ENCODE data around the gene MDGA2.

DNA sequence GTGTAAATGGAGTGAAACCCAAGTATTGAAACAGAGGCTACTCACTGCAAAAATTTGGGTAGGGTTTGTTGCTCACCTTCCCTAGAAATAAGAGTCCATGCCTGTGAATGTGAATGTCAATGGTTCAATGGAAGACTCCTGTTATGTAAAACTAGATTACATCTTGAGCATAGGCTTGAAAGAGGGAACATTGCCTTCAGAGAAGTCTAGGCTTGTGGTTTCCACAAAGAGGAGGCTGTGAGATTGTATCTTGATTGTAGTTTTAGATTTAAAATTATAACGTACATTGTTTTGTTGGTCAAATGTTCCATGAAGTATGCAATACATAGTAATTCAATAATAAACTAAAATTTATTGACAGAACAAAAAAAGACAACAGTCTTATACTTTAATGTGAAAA, 610.1 kb downstream of the MDGA2 start:
- TF ChIP-seq, protein P1, sequence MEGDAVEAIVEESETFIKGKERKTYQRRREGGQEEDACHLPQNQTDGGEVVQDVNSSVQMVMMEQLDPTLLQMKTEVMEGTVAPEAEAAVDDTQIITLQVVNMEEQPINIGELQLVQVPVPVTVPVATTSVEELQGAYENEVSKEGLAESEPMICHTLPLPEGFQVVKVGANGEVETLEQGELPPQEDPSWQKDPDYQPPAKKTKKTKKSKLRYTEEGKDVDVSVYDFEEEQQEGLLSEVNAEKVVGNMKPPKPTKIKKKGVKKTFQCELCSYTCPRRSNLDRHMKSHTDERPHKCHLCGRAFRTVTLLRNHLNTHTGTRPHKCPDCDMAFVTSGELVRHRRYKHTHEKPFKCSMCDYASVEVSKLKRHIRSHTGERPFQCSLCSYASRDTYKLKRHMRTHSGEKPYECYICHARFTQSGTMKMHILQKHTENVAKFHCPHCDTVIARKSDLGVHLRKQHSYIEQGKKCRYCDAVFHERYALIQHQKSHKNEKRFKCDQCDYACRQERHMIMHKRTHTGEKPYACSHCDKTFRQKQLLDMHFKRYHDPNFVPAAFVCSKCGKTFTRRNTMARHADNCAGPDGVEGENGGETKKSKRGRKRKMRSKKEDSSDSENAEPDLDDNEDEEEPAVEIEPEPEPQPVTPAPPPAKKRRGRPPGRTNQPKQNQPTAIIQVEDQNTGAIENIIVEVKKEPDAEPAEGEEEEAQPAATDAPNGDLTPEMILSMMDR (conservative IDR thresholded peaks at IDR 0.05 in 1 of 2, IDR thresholded peaks at IDR 0.05 in 1 of 2; ENCODE audit: low read depth in 1 of 2, low read length in 2 of 2) = no peak
- TF ChIP-seq EZH2 (IDR thresholded peaks at IDR 0.05; ENCODE audit: low read length, missing control alignments) = no peak
